HepG2 (cell line): Measurements from ENCODE around the gene MAPK6. TPM values are rescaled to one million over a fixed set of nuclear protein-coding genes. Genes with fewer than 3 reads are reported as not detected.

Source experiments
- MTA3 ChIP-seq: sonication (generic); formaldehyde crosslinking; IDR thresholded peaks from 2 replicates; pipeline ENCODE4 v1.4.0; 2020; ENCODE audit warnings: missing genetic modification reagents
- NFIC ChIP-seq: IDR thresholded peaks from 2 replicates; pipeline ENCODE4 v1.6.1; 2012; ENCODE audit warnings: mild to moderate bottlenecking, low read length, inconsistent platforms
- NR3C1 ChIP-seq: sonication (generic); formaldehyde crosslinking; IDR thresholded peaks from 2 replicates; pipeline ENCODE4 v1.4.0; 2020; ENCODE audit warnings: missing genetic modification reagents
- RCOR2 ChIP-seq: IDR thresholded peaks from 2 replicates; pipeline ENCODE4 v1.6.1; 2016; ENCODE audit warnings: missing biosample characterization, missing genetic modification reagents
- SIX4 ChIP-seq: sonication (generic); formaldehyde crosslinking; IDR thresholded peaks from 2 replicates; pipeline ENCODE4 v1.4.0; 2020; ENCODE audit warnings: missing genetic modification reagents
- TP53 ChIP-seq: sonication (generic); formaldehyde crosslinking; conservative IDR thresholded peaks from 2 replicates; pipeline ENCODE4 v1.4.0; 2020; ENCODE audit warnings: missing genetic modification reagents
- ZBTB20 ChIP-seq: sonication (generic); formaldehyde crosslinking; IDR thresholded peaks from 2 replicates; pipeline ENCODE4 v1.8.1; 2023; ENCODE audit warnings: missing genetic modification reagents, low read depth, mild to moderate bottlenecking, borderline replicate concordance
- ZMAT3 ChIP-seq: sonication (generic); formaldehyde crosslinking; conservative IDR thresholded peaks from 2 replicates; pipeline ENCODE4 v1.7.0; 2021; ENCODE audit warnings: missing genetic modification reagents
- ZNF383 ChIP-seq: sonication (generic); formaldehyde crosslinking; IDR thresholded peaks from 2 replicates; pipeline ENCODE4 v1.4.0; 2020; ENCODE audit warnings: missing genetic modification reagents, mild to moderate bottlenecking, borderline replicate concordance
- ZNF816 ChIP-seq: sonication (generic); formaldehyde crosslinking; IDR thresholded peaks from 2 replicates; pipeline ENCODE4 v1.8.0; 2022; ENCODE audit warnings: missing genetic modification reagents, mild to moderate bottlenecking, borderline replicate concordance
- polyA plus RNA-seq, 8 experiments: library from polyadenylated mRNA; depleted of rRNA in 3 of 8; stranded (reverse) in 7 of 8; unstranded in 1 of 8; fragments of >200 nt; fragmentation: Illumina TruSeq in 4 of 8; extraction: Trizol in 4 of 8; gene quantifications; 2 replicates each; pipeline versions ENCODE4 v1.2.1 to v1.2.3, GENCODE V29; 2011 to 2016; ENCODE audit warnings: low read depth in 4 of 8, missing spikeins in 1 of 8, mixed read lengths in 1 of 8; ENCODE audit not compliant: insufficient read depth in 1 of 8
- total RNA-seq, 5 experiments: library from RNA; depleted of rRNA; stranded (reverse); fragments of >200 nt; fragmentation: Illumina TruSeq; extraction: Trizol; gene quantifications; 2 replicates each; pipeline ENCODE4 v1.2.3, GENCODE V29; 2016; ENCODE audit warnings: low read depth in 1 of 5
- TF ChIP-seq, protein P1 (sequence below): sonication (generic); formaldehyde crosslinking; IDR thresholded peaks from 2 replicates; pipeline ENCODE4 v1.5.1; 2020; ENCODE audit warnings: mild to moderate bottlenecking, missing genetic modification reagents, borderline replicate concordance
- TF ChIP-seq, protein P2 (sequence below): sonication (generic); formaldehyde crosslinking; IDR thresholded peaks from 2 replicates; pipeline ENCODE4 v1.9.0; 2021; ENCODE audit warnings: missing genetic modification reagents, mild to moderate bottlenecking, borderline replicate concordance
- TF ChIP-seq, protein P3 (sequence below): sonication (generic); formaldehyde crosslinking; IDR thresholded peaks from 2 replicates; pipeline ENCODE4 v1.4.0; 2020; ENCODE audit warnings: missing genetic modification reagents, borderline replicate concordance
- TF ChIP-seq, protein P4 (sequence below): sonication (generic); formaldehyde crosslinking; IDR thresholded peaks from 2 replicates; pipeline ENCODE4 v1.5.1; 2020; ENCODE audit warnings: mild to moderate bottlenecking, missing genetic modification reagents, borderline replicate concordance
- TF ChIP-seq, protein P5 (sequence below): sonication (generic); formaldehyde crosslinking; IDR thresholded peaks from 2 replicates; pipeline ENCODE4 v1.5.1; 2020; ENCODE audit warnings: mild to moderate bottlenecking, missing genetic modification reagents, moderate library complexity

Gene MAPK6
- total and polyA plus RNA-seq, 2 of the 13 experiments (the other 11 are each of a cell fraction or from before 2014, with no cell fraction given), result 89.5 to 99.7 TPM

DNA sequence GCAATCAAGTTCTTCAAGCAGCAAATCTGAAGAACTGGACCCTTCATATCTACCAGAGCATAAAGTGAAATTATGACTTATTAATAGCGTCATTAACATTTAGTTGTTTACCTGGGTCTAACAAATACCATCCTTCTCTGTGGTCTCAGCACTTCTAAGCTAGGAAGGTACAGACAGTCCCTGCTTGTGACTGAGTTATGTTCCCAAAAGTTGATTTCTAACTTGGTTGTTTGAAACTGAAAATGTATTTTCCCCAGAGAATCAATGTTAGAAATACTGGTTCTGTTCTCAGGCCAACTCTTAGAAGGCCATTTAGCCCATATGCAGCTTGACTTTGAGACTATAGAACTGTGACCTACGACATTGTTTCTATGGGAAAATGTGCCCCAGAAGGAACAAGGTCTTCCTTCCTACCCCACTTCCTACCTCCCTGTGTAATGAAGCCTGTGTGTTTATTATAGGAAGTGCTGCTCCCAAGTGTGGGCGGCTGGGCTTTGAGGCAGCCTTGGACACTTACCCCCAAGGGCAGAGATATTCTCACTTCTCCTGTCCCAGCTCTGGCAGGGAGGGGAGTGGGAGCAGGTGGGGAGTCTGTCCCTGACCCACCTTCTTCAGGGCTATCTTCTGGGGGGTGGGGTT is 12.2 kb upstream of the MAPK6 start (continued):
- TF ChIP-seq RCOR2 (CRISPR knock-in tag) (no peak), ZBTB20 (CRISPR knock-in tag) (no peak), SIX4 (CRISPR knock-in tag) (no peak), NR3C1 (CRISPR knock-in tag) (no peak), ZNF383 (CRISPR knock-in tag) (no peak), ZNF816 (CRISPR knock-in tag) (0 out of 2 replicates have a peak, but pooled peaks have one; percentile 31), MTA3 (CRISPR knock-in tag) (no peak), TP53 (CRISPR knock-in tag) (no peak), ZMAT3 (CRISPR knock-in tag) (0 out of 2 replicates have a peak, but pooled peaks have one; percentile 67), NFIC (0 out of 2 replicates have a peak, but pooled peaks have one; percentile 7)
- TF ChIP-seq, protein P1, sequence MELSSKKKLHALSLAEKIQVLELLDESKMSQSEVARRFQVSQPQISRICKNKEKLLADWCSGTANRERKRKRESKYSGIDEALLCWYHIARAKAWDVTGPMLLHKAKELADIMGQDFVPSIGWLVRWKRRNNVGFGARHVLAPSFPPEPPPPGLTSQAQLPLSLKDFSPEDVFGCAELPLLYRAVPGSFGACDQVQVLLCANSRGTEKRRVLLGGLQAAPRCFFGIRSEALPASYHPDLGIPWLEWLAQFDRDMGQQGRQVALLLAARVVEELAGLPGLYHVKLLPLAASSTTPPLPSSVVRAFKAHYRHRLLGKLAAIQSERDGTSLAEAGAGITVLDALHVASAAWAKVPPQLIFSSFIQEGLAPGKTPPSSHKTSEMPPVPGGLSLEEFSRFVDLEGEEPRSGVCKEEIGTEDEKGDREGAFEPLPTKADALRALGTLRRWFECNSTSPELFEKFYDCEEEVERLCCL (CRISPR knock-in tag), result 0 out of 2 replicates have a peak, but pooled peaks have one; percentile 41
- TF ChIP-seq, protein P2, sequence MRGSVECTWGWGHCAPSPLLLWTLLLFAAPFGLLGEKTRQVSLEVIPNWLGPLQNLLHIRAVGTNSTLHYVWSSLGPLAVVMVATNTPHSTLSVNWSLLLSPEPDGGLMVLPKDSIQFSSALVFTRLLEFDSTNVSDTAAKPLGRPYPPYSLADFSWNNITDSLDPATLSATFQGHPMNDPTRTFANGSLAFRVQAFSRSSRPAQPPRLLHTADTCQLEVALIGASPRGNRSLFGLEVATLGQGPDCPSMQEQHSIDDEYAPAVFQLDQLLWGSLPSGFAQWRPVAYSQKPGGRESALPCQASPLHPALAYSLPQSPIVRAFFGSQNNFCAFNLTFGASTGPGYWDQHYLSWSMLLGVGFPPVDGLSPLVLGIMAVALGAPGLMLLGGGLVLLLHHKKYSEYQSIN (CRISPR knock-in tag), result no peak
- TF ChIP-seq, protein P3, sequence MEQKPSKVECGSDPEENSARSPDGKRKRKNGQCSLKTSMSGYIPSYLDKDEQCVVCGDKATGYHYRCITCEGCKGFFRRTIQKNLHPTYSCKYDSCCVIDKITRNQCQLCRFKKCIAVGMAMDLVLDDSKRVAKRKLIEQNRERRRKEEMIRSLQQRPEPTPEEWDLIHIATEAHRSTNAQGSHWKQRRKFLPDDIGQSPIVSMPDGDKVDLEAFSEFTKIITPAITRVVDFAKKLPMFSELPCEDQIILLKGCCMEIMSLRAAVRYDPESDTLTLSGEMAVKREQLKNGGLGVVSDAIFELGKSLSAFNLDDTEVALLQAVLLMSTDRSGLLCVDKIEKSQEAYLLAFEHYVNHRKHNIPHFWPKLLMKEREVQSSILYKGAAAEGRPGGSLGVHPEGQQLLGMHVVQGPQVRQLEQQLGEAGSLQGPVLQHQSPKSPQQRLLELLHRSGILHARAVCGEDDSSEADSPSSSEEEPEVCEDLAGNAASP (CRISPR knock-in tag), result 0 out of 2 replicates have a peak, but pooled peaks have one; percentile 8
- TF ChIP-seq, protein P4, sequence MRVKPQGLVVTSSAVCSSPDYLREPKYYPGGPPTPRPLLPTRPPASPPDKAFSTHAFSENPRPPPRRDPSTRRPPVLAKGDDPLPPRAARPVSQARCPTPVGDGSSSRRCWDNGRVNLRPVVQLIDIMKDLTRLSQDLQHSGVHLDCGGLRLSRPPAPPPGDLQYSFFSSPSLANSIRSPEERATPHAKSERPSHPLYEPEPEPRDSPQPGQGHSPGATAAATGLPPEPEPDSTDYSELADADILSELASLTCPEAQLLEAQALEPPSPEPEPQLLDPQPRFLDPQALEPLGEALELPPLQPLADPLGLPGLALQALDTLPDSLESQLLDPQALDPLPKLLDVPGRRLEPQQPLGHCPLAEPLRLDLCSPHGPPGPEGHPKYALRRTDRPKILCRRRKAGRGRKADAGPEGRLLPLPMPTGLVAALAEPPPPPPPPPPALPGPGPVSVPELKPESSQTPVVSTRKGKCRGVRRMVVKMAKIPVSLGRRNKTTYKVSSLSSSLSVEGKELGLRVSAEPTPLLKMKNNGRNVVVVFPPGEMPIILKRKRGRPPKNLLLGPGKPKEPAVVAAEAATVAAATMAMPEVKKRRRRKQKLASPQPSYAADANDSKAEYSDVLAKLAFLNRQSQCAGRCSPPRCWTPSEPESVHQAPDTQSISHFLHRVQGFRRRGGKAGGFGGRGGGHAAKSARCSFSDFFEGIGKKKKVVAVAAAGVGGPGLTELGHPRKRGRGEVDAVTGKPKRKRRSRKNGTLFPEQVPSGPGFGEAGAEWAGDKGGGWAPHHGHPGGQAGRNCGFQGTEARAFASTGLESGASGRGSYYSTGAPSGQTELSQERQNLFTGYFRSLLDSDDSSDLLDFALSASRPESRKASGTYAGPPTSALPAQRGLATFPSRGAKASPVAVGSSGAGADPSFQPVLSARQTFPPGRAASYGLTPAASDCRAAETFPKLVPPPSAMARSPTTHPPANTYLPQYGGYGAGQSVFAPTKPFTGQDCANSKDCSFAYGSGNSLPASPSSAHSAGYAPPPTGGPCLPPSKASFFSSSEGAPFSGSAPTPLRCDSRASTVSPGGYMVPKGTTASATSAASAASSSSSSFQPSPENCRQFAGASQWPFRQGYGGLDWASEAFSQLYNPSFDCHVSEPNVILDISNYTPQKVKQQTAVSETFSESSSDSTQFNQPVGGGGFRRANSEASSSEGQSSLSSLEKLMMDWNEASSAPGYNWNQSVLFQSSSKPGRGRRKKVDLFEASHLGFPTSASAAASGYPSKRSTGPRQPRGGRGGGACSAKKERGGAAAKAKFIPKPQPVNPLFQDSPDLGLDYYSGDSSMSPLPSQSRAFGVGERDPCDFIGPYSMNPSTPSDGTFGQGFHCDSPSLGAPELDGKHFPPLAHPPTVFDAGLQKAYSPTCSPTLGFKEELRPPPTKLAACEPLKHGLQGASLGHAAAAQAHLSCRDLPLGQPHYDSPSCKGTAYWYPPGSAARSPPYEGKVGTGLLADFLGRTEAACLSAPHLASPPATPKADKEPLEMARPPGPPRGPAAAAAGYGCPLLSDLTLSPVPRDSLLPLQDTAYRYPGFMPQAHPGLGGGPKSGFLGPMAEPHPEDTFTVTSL (CRISPR knock-in tag), result peak; percentile 43; the same call in 1 of the 2 replicates
- TF ChIP-seq, protein P5, sequence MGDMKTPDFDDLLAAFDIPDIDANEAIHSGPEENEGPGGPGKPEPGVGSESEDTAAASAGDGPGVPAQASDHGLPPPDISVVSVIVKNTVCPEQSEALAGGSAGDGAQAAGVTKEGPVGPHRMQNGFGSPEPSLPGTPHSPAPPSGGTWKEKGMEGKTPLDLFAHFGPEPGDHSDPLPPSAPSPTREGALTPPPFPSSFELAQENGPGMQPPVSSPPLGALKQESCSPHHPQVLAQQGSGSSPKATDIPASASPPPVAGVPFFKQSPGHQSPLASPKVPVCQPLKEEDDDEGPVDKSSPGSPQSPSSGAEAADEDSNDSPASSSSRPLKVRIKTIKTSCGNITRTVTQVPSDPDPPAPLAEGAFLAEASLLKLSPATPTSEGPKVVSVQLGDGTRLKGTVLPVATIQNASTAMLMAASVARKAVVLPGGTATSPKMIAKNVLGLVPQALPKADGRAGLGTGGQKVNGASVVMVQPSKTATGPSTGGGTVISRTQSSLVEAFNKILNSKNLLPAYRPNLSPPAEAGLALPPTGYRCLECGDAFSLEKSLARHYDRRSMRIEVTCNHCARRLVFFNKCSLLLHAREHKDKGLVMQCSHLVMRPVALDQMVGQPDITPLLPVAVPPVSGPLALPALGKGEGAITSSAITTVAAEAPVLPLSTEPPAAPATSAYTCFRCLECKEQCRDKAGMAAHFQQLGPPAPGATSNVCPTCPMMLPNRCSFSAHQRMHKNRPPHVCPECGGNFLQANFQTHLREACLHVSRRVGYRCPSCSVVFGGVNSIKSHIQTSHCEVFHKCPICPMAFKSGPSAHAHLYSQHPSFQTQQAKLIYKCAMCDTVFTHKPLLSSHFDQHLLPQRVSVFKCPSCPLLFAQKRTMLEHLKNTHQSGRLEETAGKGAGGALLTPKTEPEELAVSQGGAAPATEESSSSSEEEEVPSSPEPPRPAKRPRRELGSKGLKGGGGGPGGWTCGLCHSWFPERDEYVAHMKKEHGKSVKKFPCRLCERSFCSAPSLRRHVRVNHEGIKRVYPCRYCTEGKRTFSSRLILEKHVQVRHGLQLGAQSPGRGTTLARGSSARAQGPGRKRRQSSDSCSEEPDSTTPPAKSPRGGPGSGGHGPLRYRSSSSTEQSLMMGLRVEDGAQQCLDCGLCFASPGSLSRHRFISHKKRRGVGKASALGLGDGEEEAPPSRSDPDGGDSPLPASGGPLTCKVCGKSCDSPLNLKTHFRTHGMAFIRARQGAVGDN (CRISPR knock-in tag), result peak; percentile 30; the same call in 1 of the 2 replicates
